Renal cortical epithelial cell (primary cell): ENCODE data around the gene MYO5B. TPM values are rescaled to one million over a fixed set of nuclear protein-coding genes. Genes with fewer than 3 reads are reported as not detected.

ENCODE experiments used
- DNase-seq: peaks from one replicate; pipeline ENCODE4 v3.0.0-alpha.2; 2011; ENCODE audit warnings: low read depth
- total RNA-seq: library from RNA; depleted of rRNA; stranded (reverse); fragments of >200 nt; gene quantifications from 2 replicates; pipeline ENCODE4 v1.2.3, GENCODE V29; 2014

The MYO5B gene
- total RNA-seq, 1 donor from 2014 or later = 50.0 TPM

GRCh38 chr18:49855711-49856415, 339.1 kb downstream of the MYO5B start:
- DNase-seq = no peak

GRCh38 chr18:49854681-49855080, 340.3 kb downstream of the MYO5B start:
- DNase-seq = peak; percentile 47

GRCh38 chr18:49853436-49853835, 341.5 kb downstream of the MYO5B start:
- DNase-seq = no peak

GRCh38 chr18:49853011-49853410, 341.9 kb downstream of the MYO5B start:
- no peak for DNase-seq

- DNase-seq = peak; percentile 16
Observed at GRCh38 chr18:49851624-49852023, 343.3 kb downstream of the MYO5B start.

GRCh38 chr18:49850636-49851035, 344.3 kb downstream of the MYO5B start:
- no peak for DNase-seq

GRCh38 chr18:49849331-49850217, 345.4 kb downstream of the MYO5B start:
- DNase-seq = peak; percentile 98

GRCh38 chr18:49848115-49848514, 346.8 kb downstream of the MYO5B start:
- no peak for DNase-seq

GRCh38 chr18:49847524-49847923, 347.4 kb downstream of the MYO5B start:
- DNase-seq = no peak

- DNase-seq = no peak
Observed at GRCh38 chr18:49846718-49847470, 348.1 kb downstream of the MYO5B start.

- DNase-seq = no peak
Observed at GRCh38 chr18:49846361-49846662, 348.6 kb downstream of the MYO5B start.

GRCh38 chr18:49845629-49846360, 349.2 kb downstream of the MYO5B start:
- DNase-seq = no peak

GRCh38 chr18:49844903-49845302, 350.0 kb downstream of the MYO5B start:
- DNase-seq = no peak

- DNase-seq = no peak
Observed at GRCh38 chr18:49843778-49844625, 350.9 kb downstream of the MYO5B start.

GRCh38 chr18:49843131-49843530, 351.8 kb downstream of the MYO5B start:
- DNase-seq = no peak

GRCh38 chr18:49842656-49843055, 352.3 kb downstream of the MYO5B start:
- no peak for DNase-seq

GRCh38 chr18:49841236-49842217, 353.4 kb downstream of the MYO5B start:
- no peak for DNase-seq

GRCh38 chr18:49839012-49839411, 355.9 kb downstream of the MYO5B start:
- peak; percentile 95 for DNase-seq

- DNase-seq = no peak
Observed at GRCh38 chr18:49838381-49838780, 356.6 kb downstream of the MYO5B start.

- DNase-seq = no peak
Observed at GRCh38 chr18:49837889-49838288, 357.1 kb downstream of the MYO5B start.
